Activated B cell treated with CpG ODN at 0.5 μM for 24 hours (primary cell): Measurements from ENCODE around the gene MYO10. TPM values are rescaled to one million over a fixed set of nuclear protein-coding genes. Genes with fewer than 3 reads are reported as not detected.

Source experiments
- ATAC-seq: fragments of 200-7000 bp; cut with Tn5 transposase; one replicate; pipeline ENCODE4 v1.10.0; 2021; ENCODE audit warnings: low read depth, mild to moderate bottlenecking, moderate library complexity
- CTCF ChIA-PET: fragments of 350-600 bp; sonication (Branson Sonifier 250); formaldehyde crosslinking; loops from one replicate; lab custom pipeline; 2021; ENCODE audit warnings: antibody characterized with exemption; lab: Charles Lee
- POLR2A ChIA-PET: fragments of 350-600 bp; sonication (Branson Sonifier 250); formaldehyde crosslinking; loops from one replicate; lab custom pipeline; 2021; ENCODE audit warnings: antibody characterized with exemption; lab: Charles Lee
- DNase-seq: peaks from one replicate; pipeline ENCODE4 v3.0.0; 2022
- H3K27ac Mint-ChIP-seq: one replicate; pipeline ENCODE4 v1.8.0; 2020; ENCODE audit warnings: mixed read lengths
- H3K27me3 Mint-ChIP-seq: one replicate; pipeline ENCODE4 v1.8.0; 2021; ENCODE audit warnings: mixed read lengths
- H3K36me3 Mint-ChIP-seq: one replicate; pipeline ENCODE4 v1.8.0; 2021; ENCODE audit warnings: low read depth, mixed read lengths
- H3K4me1 Mint-ChIP-seq: one replicate; pipeline ENCODE4 v1.8.0; 2021; ENCODE audit warnings: mixed read lengths
- H3K4me3 Mint-ChIP-seq: one replicate; pipeline ENCODE4 v1.8.0; 2020; ENCODE audit warnings: mild to moderate bottlenecking, mixed read lengths
- H3K9me3 Mint-ChIP-seq: one replicate; pipeline ENCODE4 v1.8.0; 2020; ENCODE audit warnings: mixed read lengths
- intact Hi-C: fragments of 100-400 bp; cut with micrococcal nuclease; formaldehyde crosslinking; loops from one replicate; pipeline ENCODE4 v1.15.1; 2024
- total RNA-seq: library from RNA; stranded (reverse); gene quantifications from 2 replicates; pipeline ENCODE4 v1.2.3, GENCODE V29; 2022
- TF ChIP-seq, protein P1 (sequence below): fragments of 200-600 bp; IDR thresholded peaks from one replicate; pipeline ENCODE4 v1.8.0; 2022; ENCODE audit warnings: antibody characterized with exemption, mild to moderate bottlenecking

MYO10 gene
- total RNA-seq, 1 donor from 2014 or later, result 0.13 TPM

DNA sequence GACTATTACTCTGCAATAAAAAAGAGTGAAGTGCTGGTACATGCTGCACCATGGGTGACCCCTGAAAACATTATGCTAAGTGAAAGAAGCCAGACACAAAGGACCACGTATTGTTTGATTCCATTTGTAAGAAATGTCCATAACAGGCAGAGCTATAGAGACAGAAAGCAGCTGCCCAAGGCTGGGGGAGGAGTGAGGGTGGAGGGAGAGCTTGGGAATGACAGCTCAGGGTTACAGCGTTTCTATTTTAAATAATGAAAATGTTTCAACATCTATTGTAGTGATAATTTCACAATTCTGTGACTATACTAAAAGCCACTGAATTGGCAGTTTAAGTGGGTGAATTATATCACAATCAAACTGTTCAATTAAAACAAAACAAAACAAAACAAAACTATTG is 81.7 kb downstream of the MYO10 start:
- intact Hi-C loops, result no loop called here
- Mint-ChIP-seq H3K9me3 (peaks cover 3% of the 10 kb centered on the region), H3K27me3 (no peaks in the 10 kb centered on the region), H3K4me1 (no peaks in the 10 kb centered on the region), H3K36me3 (no peaks in the 10 kb centered on the region), H3K27ac (no peak overlapping the region), H3K4me3 (no peak overlapping the region)
- POLR2A ChIA-PET, result no interaction called here
- ATAC-seq (no peak), DNase-seq (no peak)
- TF ChIP-seq, protein P1, sequence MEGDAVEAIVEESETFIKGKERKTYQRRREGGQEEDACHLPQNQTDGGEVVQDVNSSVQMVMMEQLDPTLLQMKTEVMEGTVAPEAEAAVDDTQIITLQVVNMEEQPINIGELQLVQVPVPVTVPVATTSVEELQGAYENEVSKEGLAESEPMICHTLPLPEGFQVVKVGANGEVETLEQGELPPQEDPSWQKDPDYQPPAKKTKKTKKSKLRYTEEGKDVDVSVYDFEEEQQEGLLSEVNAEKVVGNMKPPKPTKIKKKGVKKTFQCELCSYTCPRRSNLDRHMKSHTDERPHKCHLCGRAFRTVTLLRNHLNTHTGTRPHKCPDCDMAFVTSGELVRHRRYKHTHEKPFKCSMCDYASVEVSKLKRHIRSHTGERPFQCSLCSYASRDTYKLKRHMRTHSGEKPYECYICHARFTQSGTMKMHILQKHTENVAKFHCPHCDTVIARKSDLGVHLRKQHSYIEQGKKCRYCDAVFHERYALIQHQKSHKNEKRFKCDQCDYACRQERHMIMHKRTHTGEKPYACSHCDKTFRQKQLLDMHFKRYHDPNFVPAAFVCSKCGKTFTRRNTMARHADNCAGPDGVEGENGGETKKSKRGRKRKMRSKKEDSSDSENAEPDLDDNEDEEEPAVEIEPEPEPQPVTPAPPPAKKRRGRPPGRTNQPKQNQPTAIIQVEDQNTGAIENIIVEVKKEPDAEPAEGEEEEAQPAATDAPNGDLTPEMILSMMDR, result no peak
- CTCF ChIA-PET, result no interaction called here

DNA sequence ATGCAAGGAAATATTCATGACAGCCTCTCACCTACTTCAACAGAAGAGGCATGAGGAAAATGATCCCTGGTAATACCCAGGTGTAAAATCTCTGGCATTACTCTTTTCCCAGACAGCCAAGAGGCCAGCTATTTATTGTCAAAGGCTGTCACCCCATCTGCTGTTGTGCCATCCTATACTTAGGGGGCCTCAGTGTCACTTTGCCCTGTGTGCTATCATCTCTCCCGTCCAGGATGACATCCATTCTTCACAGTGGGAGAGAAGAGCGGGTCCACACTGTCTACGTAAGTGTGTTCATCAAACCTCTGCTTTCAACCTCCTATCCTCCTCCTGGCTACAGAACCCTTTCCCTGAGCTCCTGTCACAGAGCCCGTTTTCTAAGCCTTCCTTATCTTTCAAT is 82.6 kb downstream of the MYO10 start:
- ChIA-PET POLR2A (no interaction called here), CTCF (no interaction called here)
- H3K4me1 Mint-ChIP-seq, result no peaks in the 10 kb centered on the region
- H3K9me3 Mint-ChIP-seq, result no peaks in the 10 kb centered on the region
- DNase-seq, result no peak
- H3K4me3 Mint-ChIP-seq, result no peak overlapping the region
- intact Hi-C loops, result no loop called here
- no peak overlapping the region for H3K27ac Mint-ChIP-seq
- no peaks in the 10 kb centered on the region for H3K36me3 Mint-ChIP-seq
- TF ChIP-seq, protein P1, result no peak
- no peaks in the 10 kb centered on the region for H3K27me3 Mint-ChIP-seq
- no peak for ATAC-seq

DNA sequence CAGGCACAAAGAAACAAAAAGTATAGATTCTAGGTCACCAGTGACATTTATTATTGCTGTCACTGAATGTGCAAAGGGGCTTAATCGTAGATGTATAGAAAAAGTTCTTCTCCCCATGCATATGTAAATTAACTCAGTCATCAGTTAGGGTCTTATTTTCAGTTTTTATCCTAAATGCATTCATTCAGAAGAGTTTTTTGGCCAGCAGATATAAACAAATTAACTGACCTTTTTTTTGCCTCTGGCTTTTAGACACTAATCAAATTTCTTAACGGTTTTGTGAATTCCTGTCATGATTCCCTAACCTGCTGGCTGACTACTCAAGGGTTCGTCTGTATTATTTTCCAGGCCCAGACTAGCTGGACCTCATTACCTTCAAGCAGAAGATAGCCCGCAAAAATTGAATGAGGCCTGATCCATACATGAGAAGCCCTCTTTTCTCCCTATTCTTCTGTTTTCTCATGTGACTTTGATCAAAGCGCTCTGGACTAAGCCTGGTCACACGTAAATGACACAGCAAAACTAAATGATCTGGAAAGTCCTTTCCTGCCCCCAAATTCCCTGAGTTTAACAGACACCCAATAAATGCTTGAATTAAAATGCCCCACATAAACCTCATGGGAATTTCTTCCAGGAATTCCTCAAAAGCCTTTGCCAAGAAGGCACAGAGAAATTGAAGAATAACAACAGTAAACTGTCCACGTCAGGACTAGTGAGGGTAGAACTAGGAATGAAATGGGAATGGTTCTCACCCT is 83.7 kb downstream of the MYO10 start:
- H3K4me1 Mint-ChIP-seq, result no peaks in the 10 kb centered on the region
- intact Hi-C loops, result no loop called here
- no peaks in the 10 kb centered on the region for H3K27me3 Mint-ChIP-seq
- H3K4me3 Mint-ChIP-seq, result no peak overlapping the region
- TF ChIP-seq, protein P1, result no peak
- H3K9me3 Mint-ChIP-seq, result no peaks in the 10 kb centered on the region
- CTCF ChIA-PET, result no interaction called here
- no peak overlapping the region for H3K27ac Mint-ChIP-seq
- ATAC-seq, result no peak
- POLR2A ChIA-PET, result no interaction called here
- no peaks in the 10 kb centered on the region for H3K36me3 Mint-ChIP-seq
- DNase-seq, result no peak

DNA sequence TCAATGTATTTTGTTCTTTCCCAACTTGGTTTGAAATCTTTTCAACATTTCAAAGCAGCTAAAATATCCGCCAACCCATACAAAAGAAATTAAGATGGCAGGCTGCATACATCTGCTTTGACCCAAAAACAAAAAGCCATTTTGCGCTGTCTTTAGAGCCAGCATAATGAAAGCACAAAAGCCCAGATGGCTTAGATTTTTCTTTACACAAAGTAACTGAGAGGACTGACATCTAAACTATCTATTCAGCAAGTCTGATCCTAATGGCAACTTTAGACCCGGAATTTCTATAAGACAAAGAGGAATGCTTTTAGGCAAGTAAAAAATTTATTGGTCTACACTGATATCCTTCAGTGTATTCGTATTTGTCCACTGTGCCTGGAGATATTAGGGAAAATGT is 86.3 kb downstream of the MYO10 start:
- Mint-ChIP-seq H3K27ac (no peak overlapping the region), H3K4me3 (no peak overlapping the region), H3K9me3 (no peaks in the 10 kb centered on the region), H3K36me3 (no peaks in the 10 kb centered on the region), H3K4me1 (no peaks in the 10 kb centered on the region), H3K27me3 (no peaks in the 10 kb centered on the region)
- CTCF ChIA-PET, result no interaction called here
- DNase-seq (no peak), ATAC-seq (no peak)
- TF ChIP-seq, protein P1, result no peak
- POLR2A ChIA-PET, result no interaction called here
- intact Hi-C loops, result no loop called here

DNA sequence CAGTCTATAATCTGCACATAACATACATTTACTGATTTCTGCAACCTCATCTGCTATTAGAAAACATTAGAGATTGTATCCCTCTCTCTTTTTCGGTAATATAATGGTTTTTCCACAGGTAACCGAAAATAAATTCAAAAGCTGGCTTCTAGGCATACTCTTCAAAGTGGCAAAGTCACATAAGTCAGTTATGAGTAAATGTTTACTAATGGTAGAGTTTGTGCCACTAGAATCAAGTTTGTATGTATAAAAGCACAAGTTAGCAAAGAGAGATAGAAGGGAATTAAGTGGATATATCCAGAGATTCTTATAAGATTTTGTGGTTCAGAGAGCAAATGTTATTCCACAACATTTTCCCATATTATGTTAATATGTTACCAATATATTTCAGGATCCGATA is 86.9 kb downstream of the MYO10 start:
- POLR2A ChIA-PET, result no interaction called here
- Mint-ChIP-seq H3K4me3 (no peak overlapping the region), H3K4me1 (no peaks in the 10 kb centered on the region), H3K9me3 (no peaks in the 10 kb centered on the region), H3K27ac (no peak overlapping the region), H3K27me3 (no peaks in the 10 kb centered on the region), H3K36me3 (no peaks in the 10 kb centered on the region)
- DNase-seq (no peak), ATAC-seq (no peak)
- intact Hi-C loops, result no loop called here
- TF ChIP-seq, protein P1, result no peak
- CTCF ChIA-PET, result no interaction called here
